Omental fat pad (tissue), 4 donors: Measurements from ENCODE around the gene PGM1. TPM values are rescaled to one million over a fixed set of nuclear protein-coding genes. Genes with fewer than 3 reads are reported as not detected.

Experiments
- ATAC-seq: fragments of 150-250 bp; one replicate; pipeline ENCODE4 v1.9.1; 2016; ENCODE audit warnings: mild to moderate bottlenecking, moderate library complexity; ENCODE audit not compliant: low FRiP score
- DNase-seq: peaks from one replicate; pipeline ENCODE4 v3.0.0-alpha.2; 2019; ENCODE audit warnings: low spot score
- CTCF ChIP-seq, 3 donors: fragments of 450-650 bp; IDR thresholded peaks; one replicate each; pipeline ENCODE4 v1.5.1; 2016 to 2017; ENCODE audit warnings: antibody characterized with exemption in 3 of 3, mild to moderate bottlenecking in 3 of 3, moderate library complexity in 2 of 3
- total RNA-seq, 4 donors: library from RNA; depleted of rRNA; stranded (reverse); fragments of >200 nt; gene quantifications; one replicate each; pipeline ENCODE4 v1.1.0, GENCODE V29; 2016

The PGM1 gene
- total RNA-seq, 4 donors from 2014 or later, result 71.2 to 312 (median 162) TPM

DNA sequence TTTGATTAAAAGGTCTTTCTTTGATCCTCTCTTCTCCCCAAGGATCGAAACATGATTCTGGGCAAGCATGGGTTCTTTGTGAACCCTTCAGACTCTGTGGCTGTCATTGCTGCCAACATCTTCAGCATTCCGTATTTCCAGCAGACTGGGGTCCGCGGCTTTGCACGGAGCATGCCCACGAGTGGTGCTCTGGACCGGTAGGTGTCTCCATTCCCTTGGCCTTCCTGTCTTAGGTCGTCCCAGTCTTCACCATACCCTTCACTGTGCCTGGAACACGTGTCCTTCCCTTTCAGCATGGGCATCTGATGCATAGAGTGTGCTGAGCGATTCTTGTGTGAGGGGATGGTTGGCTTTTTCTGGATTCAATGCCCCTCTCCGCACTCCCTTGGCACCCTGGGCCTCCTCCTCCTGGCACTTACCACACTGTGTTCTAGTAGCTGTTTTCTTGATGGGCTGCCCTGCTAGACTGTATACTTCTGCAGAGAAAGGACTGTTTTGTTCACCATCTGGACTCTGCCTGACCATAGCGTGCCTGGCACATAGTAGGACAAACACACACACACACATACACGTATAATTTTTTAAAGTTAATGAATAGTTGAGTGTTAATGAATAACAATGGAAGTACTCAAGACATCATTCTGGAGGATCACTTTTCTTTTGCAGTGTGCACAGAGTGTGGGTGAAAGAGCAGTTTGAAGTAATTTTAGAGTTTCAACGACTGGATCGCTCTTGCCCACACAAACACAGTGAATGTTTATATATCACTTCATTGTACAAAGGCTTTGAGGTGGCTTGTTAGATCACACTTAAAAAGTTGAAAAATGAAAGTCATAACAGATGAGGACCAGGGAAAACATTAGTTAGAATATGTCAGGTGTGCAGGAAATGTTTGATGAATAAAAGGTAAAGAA, 43.2 kb downstream of the PGM1 start:
- no peak for TF ChIP-seq CTCF (IDR thresholded peaks at IDR 0.05)
- ATAC-seq (no peak), DNase-seq (no peak)

GRCh38 chr1:63638471-63638870, 45.3 kb downstream of the PGM1 start:
- ATAC-seq (no peak), DNase-seq (no peak)
- TF ChIP-seq CTCF (IDR thresholded peaks at IDR 0.05), result no peak

GRCh38 chr1:63638875-63639274, 45.7 kb downstream of the PGM1 start:
- no peak for ATAC-seq
- no peak for DNase-seq
- TF ChIP-seq CTCF (IDR thresholded peaks at IDR 0.05), result no peak

DNA sequence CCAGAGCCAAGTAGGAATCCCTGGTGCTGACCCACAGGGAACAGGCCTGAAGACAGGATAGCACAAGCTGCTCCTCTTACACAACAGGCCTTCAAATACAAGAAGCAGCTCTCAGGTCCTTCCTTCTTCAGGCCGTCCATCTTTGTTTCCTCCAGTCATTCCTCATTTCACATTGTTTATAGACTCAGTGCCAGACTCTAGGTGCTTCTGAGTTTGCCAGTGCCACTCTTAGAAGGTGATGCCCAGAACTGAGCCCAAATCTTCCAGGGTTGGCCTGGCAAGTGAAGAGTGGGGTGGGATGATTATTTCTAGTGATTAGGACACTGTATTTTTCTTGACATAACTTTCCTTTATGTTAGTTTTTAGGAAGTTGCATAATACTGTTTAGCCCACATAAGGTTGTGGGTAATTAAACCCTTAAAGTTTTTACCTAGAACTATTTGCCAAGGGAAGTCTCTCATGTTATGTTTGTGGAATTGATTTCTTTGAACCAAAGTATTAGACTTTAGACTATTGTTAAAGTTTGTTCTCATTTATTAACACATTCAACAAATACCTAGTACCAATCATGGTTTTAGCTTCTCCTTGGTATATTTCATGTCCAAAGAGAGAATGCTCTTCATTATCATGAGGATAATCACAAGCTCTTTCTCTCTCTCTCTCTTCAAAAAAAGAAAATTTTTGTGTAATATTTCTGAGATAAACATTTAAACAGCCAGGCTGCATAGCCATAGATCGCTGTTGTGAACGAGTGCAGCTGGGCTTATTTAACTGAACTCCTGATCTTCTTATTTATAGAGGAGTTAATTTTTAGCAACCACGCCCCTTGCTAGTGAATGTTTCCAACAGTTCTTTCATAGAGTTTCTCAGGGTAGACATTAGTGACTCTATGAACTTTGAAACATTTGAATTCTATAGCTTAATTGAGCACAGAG, 47.7 kb downstream of the PGM1 start:
- no peak for TF ChIP-seq CTCF (IDR thresholded peaks at IDR 0.05)
- ATAC-seq (no peak), DNase-seq (no peak)

DNA sequence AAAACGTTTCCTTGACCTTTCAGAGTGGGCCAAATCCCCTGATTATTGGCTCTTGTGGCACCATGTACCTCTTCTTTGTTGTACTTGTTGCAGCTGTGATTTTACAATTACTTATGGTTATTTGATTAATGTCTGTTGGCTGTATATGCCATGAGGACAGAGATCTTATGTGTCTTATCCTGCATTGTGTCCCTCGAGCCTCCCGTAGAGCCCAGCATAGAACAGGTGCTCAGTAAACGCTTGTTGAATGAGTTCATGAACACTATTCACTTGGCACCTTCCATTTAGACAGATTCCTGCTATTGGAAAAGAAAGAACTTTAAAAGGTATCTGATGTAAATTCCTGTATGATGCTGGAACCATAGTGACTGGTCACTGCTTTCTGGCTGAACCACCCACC, 48.4 kb downstream of the PGM1 start:
- ATAC-seq (no peak), DNase-seq (no peak)
- no peak for TF ChIP-seq CTCF (IDR thresholded peaks at IDR 0.05)

DNA sequence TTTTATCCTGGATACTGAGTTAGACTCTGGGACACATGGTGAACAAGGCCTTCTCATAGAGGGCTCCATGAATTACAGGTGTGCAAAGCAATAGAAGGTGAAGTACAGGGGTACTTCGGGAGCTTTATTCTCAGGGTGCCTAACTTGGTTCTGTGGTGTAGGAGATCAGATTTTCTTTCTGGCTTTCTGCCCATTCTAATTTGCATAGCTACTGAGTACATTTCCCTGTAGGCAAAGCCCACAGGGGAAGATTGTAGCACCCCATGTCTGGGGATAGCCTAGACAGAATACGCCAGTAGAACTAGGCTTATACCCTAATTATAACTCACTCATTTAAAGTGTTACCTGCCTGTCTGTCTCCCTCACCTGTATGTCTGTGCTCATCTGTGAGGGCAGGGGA, 49.7 kb downstream of the PGM1 start:
- ATAC-seq, result no peak
- no peak for TF ChIP-seq CTCF (IDR thresholded peaks at IDR 0.05)
- DNase-seq, result no peak
